A549 (cell line): ENCODE data around the gene DNAJC24.

Experiments used
- JUNB ChIP-seq: fragments of >200 bp; sonication (Bioruptor Twin); formaldehyde crosslinking; IDR thresholded peaks from 2 replicates; pipeline ENCODE4 v1.6.1; 2016
- MYC ChIP-seq: IDR thresholded peaks from 2 replicates; pipeline ENCODE4 v1.6.1; 2012; ENCODE audit warnings: mild to moderate bottlenecking, inconsistent platforms, low read length, improper control_type of control experiment, borderline replicate concordance
- TF ChIP-seq, protein P1 (sequence below): fragments of >200 bp; sonication (Bioruptor Twin); formaldehyde crosslinking; IDR thresholded peaks from 3 replicates; pipeline ENCODE4 v1.5.1; 2016

- TF ChIP-seq, protein P1, sequence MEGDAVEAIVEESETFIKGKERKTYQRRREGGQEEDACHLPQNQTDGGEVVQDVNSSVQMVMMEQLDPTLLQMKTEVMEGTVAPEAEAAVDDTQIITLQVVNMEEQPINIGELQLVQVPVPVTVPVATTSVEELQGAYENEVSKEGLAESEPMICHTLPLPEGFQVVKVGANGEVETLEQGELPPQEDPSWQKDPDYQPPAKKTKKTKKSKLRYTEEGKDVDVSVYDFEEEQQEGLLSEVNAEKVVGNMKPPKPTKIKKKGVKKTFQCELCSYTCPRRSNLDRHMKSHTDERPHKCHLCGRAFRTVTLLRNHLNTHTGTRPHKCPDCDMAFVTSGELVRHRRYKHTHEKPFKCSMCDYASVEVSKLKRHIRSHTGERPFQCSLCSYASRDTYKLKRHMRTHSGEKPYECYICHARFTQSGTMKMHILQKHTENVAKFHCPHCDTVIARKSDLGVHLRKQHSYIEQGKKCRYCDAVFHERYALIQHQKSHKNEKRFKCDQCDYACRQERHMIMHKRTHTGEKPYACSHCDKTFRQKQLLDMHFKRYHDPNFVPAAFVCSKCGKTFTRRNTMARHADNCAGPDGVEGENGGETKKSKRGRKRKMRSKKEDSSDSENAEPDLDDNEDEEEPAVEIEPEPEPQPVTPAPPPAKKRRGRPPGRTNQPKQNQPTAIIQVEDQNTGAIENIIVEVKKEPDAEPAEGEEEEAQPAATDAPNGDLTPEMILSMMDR, result no peak
- no peak for TF ChIP-seq JUNB
- TF ChIP-seq MYC, result no peak
These were observed 35.0 kb downstream of the DNAJC24 start for GRCh38 chr11:31404614-31405013.
